ENCODE data around the gene ARID5B.

The ARID5B gene

DNA sequence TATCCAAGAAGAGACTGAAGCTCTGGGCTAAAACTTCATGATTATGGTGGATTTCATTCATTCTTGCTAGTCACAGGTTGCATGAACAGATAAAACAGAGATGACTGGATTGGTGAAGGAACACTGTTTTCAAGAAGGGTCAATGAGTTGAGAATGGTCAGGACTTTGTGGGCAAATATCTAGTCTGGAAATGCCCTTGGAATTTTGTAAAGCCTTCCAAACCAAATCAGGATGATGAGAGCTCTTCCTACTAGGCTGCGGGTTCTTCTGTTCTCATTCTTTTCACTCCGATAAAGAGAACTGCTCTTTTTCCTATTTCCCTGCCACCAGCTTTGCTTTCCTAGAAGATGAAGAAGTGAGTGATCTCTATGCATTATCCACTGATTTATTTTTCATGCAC lies 171.4 kb downstream of the ARID5B start:
- DNase-seq (ENCODE audit: low read depth in 3 of 3) = no peak

DNA sequence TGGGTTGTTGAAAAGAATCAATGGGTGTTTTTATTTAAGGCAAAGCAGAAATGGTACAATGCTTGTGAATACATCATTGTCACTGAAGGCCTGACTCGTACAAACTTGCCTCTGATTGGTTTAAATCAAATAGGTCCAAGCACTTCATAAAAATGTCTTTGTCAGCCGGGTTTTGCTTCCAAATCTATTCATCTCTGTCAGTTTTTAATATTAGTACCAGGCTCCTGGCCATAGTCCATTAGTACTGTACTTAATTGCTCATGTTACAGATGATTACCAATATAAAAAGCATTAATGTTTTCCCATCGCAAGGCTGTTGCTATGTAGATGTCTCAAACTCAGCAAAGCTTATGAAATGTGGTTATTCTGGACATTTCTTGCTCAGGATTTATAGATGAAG lies 171.9 kb downstream of the ARID5B start:
- DNase-seq (ENCODE audit: low read depth in 3 of 3) = no peak

DNA sequence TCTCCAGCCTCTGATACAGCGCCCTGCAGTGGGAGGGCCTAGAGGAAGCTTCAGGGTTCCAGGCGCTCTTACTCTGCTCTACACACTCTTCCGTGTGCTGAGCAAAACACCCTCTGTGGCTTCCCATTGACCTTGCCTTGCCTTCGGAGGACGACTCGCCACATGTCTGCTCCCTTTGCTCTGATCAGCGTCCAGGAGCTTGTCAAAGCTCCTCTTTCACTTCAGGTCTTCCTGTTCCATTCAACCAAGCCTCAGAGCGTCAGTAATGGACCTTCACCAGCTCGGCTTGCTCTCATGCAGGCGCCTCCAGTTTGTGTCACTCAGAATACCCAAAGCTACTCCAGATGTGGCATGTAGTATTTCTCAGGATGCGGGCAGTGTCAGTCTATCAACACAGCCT lies 173.9 kb downstream of the ARID5B start:
- no peak for DNase-seq (ENCODE audit: low read depth in 3 of 3)

DNA sequence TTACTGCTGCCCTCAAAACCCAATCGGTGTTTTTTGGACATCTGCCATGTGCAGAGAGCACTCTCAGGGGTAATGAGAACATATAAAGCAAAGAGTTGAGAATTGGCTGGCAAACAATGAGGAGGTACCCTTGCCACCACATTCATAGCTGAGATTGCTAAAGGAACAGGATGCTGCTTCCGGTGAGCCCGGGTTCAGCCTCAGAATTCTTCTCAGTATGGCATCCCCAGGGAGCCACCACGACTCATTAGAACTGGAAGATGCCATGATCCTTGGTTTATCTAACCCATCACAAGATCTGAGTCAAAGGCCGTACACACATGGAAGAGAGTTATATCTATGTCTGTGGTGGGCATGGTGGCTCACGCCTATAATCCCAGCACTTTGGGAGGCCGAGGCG lies 174.4 kb downstream of the ARID5B start:
- no peak for DNase-seq (ENCODE audit: low read depth in 3 of 3)

DNA sequence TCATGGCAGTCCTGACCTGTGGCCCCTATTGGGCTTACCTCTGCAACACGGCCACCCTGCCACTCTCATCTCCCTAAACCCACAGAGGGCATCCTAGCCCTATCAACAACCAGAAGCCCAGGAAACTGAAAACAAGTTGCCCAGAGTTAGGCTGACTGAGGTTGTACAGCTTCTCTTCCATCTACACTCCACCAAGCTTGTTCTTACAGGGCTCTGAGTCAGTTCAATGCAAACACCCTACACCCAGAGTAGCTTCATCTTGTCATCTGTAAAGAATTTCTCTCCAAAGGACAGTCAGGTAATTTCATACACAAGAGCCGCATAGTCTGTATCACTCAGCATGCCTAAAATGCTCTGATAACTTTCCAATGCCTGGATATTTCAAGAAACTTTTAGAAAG lies 175.4 kb downstream of the ARID5B start:
- no peak for DNase-seq (ENCODE audit: low read depth in 3 of 3)

DNA sequence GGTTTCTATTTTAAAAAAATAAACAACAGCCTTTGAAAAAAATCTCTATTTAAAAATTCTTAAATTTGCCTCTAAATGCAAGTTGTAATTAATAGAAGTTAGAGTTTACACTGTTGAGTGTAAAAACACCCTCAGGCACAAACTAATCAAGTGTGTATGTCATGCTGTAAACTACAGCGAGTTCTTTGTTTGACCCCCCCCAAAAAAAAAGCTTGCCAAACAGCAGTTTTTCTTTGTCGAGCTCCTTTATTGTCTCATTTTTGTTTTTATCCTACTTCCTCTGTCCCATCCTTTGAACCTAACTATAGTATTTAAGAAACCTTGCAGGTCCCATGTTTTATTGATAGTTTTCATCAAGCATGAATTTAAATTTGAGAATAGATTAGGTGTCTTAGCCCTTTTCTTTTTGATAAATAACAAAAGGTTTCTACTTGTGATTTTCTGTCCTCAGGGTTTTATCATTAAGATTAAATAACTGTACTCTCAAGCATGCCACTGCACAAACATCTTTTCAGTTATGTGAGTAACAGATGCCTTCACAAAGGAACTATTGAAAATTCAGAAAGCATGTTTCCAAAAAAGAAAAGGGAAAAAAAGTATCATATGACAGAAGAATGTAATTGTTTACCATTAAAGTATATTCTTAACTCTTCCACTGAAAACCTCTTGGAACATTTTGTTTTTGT lies 176.0 kb downstream of the ARID5B start:
- no peak for DNase-seq (ENCODE audit: low read depth in 3 of 3)

DNA sequence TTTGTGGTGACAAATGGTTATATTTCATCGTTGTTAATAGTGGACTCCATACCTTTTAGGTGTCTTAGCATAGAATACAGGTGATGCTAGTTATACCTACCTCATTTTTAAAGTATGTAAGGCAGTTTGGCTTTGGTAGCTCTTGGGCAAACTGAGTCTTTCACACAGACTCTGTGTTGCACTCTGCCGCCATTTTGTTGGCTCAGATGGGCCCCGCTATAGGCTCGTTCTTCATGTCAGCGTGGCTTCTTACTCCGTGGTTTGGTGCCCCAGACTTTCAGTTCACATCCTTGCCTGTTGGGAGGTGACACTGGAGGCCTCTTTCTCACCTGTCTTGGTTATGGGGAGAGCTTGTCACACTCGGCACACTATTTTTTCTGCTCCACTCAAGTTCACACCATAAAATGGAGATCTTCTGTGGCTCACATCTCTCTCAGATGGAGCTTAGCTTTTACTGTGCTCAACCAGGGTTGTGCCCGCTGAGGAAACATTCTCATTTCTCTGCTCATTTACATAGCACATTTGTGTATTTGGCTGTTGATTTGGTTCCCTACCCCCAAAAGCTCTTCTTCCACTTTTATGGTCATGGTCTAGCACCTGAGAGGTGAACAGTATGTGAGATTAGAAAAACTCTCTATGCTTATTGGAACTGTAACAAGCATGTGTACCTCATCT lies 178.5 kb downstream of the ARID5B start:
- DNase-seq (ENCODE audit: low read depth in 3 of 3) = no peak

DNA sequence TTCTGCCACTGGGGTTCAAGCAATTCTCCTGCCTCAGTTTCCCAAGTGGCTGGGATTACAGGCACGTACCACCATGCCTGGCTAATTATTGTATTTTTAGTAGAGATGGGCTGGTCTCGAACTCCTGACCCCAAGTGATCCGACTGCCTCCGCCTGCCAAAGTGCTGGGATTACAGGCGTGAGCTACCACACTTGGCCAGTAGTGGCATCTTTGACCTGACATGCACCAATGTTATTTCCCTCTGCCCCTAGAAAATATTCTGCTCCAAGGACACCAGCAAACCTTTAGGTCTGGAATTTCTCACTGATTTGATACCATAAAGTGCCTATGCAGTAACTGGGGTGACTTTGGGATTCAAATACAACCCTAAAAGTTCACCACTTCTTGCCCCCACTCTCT lies 179.4 kb downstream of the ARID5B start:
- no peak for DNase-seq (ENCODE audit: low read depth in 3 of 3)

DNA sequence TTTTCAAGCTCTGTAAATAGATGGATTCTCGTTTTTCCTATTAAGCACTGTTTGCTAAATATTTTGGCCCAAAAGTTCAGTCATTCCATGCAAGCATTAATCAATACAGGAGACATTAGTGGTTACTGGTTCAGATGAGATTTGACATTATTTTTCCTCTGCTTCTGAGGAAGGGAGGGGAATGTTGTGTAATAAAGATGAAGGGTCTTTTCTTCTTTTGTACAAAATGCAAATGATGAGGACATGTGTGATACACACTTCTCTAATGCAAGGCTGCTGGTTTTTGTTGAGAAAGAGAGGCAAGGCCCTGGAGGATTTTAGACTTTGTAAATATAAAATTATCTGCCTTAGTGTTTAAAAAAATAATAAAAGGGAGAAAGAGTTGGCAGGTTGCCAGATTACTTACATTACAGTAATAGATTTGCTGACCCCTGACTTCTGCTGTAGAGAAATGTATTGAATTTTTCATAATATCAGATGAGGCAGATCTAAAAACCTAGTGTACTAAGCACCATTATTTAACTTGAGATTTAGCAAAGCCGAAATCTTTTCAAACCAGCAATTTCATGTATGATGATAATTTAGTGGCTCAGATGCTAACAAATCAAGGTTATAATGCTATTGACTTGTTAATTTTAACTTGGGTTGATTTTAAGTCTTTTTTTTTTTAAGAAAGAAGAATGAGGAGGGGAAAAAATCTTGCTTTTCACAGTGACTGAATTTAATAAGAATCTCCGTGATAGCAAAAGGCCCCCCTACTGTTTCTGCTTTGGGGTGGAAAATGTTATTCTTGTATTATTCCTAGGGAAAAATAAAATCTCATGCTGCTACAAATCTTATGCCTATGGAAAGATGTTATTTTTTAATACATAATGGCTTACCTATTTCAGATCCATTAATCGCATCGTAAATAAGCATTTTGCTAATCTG lies 180.1 kb downstream of the ARID5B start:
- DNase-seq (ENCODE audit: low read depth in 3 of 3) = no peak

DNA sequence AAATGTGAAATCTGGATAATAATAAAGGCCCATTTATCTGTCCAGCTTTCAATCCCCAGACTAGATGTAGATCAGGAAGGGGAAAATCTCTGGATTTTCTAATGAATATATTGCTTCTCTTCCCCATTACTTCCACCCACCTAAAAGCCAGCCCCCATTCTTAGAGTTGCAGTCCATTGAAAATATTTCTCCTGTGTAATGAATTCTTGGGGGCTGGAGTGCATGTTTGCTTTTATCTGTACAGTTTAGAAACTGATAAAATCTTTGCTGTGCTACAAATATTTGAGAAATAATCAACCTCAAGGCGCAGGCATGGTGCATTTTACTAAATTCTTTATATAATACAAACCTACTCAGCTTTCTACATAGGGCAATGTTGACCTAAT lies 180.8 kb downstream of the ARID5B start:
- DNase-seq (ENCODE audit: low read depth in 3 of 3) = no peak

DNA sequence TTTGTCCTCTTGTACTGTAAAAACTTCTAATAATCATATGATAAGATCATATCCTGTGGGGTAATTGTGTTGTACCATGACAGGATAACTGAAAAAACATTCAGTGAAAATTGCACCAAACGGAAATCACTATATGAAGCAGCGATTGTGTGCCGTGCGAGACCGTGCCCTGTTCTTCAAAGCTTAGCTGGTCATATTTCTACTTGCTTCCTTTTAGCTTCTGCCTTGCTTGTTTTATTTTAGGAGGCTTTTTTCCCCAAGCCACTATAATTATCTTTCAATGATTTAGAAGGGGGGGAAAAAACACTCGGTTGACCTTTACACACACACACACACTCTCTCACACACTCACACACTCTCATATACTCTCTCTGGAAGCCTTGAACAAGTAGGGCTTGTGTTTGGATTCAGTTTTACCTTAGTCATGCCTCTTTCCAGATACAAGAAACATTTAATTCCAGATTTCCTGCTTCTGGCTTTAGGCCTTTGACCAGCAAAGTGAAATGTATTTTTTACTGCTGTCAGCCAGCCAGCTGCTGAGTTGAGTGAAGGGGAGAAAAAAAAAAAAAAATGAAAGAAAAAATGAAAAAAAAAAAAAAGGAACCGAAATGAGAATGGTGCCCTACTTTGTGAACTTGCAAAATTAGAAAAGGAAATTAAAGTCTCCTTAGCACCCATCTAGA lies 181.4 kb downstream of the ARID5B start:
- DNase-seq (ENCODE audit: low read depth in 3 of 3) = no peak

DNA sequence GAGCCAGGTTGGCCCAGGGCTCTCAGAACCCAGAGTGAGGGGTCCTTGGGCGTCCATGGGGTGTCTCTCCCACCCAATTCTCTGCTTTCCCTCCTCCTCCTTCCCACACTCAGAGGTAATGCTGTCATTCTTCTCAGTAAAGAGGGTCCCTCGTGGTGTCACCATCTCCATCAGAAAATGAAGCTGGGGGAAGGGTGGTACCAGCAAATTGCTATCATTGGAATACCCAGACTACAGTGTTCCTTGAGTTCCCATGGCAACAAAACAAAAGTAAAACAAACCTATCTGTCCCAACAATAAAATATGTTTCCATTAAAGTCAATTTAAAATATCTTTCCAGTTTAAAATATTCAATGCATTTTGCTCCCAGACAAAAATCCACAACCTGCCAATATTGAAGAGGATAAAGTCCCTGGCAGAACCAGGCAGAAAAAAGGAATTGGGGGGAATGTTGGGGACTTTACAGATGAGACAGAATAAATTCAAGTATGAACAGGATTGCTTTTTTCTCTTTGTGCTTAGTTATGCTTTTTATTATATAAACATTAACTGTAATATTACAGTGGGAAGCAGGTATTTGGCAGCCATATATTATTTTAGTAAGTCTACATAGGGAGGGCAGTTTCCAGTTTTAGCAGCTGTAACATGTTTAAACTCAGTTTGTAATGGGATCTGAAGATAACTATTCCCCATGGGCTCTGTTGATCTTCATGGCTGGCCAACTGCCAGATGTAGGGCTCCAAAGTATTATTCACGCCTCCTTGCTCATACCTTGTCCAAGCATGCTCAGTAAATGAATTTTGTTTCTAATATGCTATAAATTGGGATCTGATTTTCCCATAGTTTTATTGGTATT lies 182.1 kb downstream of the ARID5B start:
- no peak for DNase-seq (ENCODE audit: low read depth in 3 of 3)

DNA sequence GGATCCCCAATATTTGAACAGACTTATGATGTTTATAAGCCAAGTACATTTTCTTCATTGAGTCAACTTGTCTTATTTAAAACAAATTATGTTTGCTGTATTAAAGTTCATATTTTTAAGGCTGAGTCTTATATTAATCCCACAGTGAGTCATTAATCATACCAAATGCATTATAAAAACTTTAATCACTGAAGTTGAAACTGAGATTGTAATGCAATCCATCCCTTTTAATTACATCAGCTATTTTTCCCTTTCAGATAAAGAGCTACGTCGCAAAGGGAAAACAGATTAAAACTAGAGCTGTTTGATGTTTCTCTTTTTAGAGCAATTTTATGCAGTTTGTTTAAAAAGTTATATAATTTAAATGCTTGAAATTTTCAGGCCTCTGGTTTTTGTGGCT lies 183.0 kb downstream of the ARID5B start:
- no peak for DNase-seq (ENCODE audit: low read depth in 3 of 3)

DNA sequence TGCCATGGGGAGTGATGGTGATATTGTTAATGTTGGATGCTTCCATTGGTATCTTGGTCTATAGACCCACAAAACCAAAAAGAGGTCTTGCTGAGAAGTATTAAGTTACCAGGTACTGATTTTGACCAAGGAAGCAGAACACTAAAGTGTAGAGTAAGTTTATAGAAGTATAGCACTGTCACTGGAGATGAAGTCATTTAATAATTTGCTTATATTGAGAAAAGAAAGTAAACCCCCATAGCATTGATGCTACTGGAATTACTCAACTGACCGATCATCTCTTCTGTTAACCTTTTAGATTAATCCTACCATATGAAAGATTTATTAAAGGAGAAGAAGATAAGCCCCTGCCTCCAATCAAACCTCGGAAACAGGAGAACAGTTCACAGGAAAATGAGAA lies 183.9 kb downstream of the ARID5B start:
- no peak for DNase-seq (ENCODE audit: low read depth in 3 of 3)

DNA sequence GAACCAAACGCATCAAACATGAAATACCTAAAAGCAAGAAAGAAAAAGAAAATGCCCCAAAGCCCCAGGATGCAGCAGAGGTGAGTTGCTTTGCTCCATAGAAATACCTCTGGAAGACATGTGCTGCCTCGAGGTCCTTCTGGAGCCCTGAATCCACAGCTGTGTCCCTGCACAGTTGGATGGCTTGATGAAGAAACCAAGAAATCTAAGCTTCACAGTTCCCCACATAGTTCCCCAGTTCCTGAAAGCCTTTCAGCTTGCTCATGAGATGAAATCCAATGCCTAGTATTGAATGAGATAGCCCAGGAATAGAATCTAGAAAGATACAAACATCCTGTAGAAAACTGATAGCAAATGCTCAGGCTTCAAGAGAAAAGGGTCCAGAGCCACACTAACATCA lies 184.3 kb downstream of the ARID5B start:
- no peak for DNase-seq (ENCODE audit: low read depth in 3 of 3)

DNA sequence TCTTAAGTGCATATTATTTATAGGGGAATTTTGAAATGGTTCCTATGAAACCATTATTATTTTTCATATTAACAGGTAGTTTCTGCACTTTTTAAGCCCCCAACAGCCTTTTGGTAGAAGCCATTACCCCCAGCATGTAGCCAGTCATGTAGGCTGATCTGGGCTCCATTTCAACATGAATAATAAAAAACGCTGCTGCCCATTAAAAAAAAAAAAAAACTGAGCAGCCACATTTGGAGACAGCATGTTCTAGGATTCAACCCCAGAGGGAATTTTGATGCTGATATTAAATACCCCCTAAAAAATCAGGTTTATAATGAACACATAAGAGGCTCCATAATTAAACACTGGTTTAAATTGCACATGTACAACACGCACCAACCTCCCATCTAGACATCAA lies 185.8 kb downstream of the ARID5B start:
- no peak for DNase-seq (ENCODE audit: low read depth in 3 of 3)

DNA sequence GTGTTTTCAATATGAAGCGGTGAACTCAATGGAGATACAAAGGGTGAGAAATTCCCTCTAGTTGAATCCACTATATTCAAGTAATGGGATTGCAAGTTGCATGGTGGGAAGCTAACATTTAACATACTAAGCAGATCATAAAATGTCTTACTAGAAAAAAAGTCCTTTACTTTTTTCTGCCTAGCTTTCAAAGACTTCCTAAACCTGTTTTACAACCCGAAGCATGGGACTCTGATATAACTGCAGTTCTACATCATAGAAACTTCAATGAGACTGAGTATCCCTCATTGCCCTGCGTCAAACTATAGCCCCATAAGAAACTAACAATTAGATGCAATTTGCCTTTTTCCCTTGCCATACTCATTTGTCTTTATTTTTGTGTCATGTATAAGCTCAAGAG lies 187.3 kb downstream of the ARID5B start:
- DNase-seq (ENCODE audit: low read depth in 3 of 3) = no peak

DNA sequence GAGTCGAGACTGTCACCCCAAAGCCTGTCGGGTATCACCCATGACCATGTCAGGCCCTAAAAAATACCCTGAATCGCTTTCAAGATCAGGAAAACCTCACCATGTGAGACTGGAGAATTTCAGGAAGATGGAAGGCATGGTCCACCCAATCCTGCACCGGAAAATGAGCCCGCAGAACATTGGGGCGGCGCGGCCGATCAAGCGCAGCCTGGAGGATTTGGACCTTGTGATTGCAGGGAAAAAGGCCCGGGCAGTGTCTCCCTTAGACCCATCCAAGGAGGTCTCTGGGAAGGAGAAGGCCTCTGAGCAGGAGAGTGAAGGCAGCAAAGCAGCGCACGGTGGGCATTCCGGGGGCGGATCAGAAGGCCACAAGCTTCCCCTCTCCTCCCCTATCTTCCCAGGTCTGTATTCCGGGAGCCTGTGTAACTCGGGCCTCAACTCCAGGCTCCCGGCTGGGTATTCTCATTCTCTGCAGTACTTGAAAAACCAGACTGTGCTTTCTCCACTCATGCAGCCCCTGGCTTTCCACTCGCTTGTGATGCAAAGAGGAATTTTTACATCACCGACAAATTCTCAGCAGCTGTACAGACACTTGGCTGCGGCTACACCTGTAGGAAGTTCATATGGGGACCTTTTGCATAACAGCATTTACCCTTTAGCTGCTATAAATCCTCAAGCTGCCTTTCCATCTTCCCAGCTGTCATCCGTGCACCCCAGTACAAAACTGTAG lies 191.0 kb downstream of the ARID5B start:
- no peak for DNase-seq (ENCODE audit: low read depth in 3 of 3)

DNA sequence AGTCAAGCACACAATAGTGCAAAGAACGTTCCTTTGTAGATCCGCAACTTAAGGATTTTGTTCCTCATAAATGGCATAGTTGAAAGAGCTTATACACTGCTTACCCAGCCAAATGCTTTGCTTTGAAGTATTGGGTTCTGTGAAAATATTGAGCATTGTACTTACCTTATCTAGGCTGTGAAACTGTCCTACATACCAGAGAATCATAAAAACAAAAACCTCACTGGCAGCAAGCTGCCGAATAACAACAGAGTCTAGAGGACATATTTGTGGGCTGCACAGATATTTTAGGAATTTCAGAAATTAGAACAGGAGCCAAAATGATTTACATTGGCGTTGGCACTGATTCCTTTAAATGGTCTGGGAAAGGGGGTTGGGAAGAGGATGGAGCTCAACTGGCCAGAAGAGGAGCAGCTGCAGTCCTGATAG lies 192.4 kb downstream of the ARID5B start:
- no peak for DNase-seq (ENCODE audit: low read depth in 3 of 3)

Measured in stimulated activated CD4-positive, alpha-beta T cell treated with anti-CD3 and anti-CD28 coated beads, TNF-alpha, amount 100 ng/mL, for 48 hours (primary cell).